Activated T-cell treated with anti-CD3 and anti-CD28 coated beads, Interleukin-2, amount 50 U/mL, for 72 hours (primary cell): ENCODE results near the gene CCSER1. TPM values are rescaled to one million over a fixed set of nuclear protein-coding genes. Genes with fewer than 3 reads are reported as not detected.
"Not testable (repeated sequence)": the region's sequence is repeated elsewhere in the genome, so short reads cannot be mapped to it uniquely, and the experiment has no call there.

ENCODE experiments used
- ATAC-seq, 2 donors: fragments of 150-1000 bp; cut with Tn5 transposase; replicated peaks in 1 of 2; 2 replicates each; pipeline ENCODE4 v1.10.0; 2021; ENCODE audit warnings: moderate library complexity in 2 of 2, mild to moderate bottlenecking in 1 of 2
- DNase-seq, 2 donors: peaks; one replicate each; pipeline ENCODE4 v3.0.0; 2021 to 2022; ENCODE audit warnings: mixed read lengths in 1 of 2
- H3K27ac Mint-ChIP-seq: one replicate; pipeline ENCODE4 v1.8.0; 2022; ENCODE audit warnings: mild to moderate bottlenecking, moderate library complexity, mixed read lengths
- H3K27me3 Mint-ChIP-seq: one replicate; pipeline ENCODE4 v1.8.0; 2022; ENCODE audit warnings: low read depth, mixed read lengths
- H3K36me3 Mint-ChIP-seq, 2 donors: one replicate each; pipeline ENCODE4 v1.8.0; 2022; ENCODE audit warnings: mixed read lengths in 2 of 2, mild to moderate bottlenecking in 1 of 2; ENCODE audit not compliant: insufficient read depth in 2 of 2
- H3K4me1 Mint-ChIP-seq: one replicate; pipeline ENCODE4 v1.8.0; 2022; ENCODE audit warnings: low read depth, mixed read lengths
- H3K4me3 Mint-ChIP-seq, 2 donors: one replicate each; pipeline ENCODE4 v1.8.0; 2022; ENCODE audit warnings: mild to moderate bottlenecking in 2 of 2, mixed read lengths in 2 of 2, moderate library complexity in 2 of 2
- H3K9me3 Mint-ChIP-seq, 2 donors: one replicate each; pipeline ENCODE4 v1.8.0; 2022; ENCODE audit warnings: mixed read lengths in 2 of 2
- total RNA-seq, 2 donors: library from RNA; stranded (reverse); gene quantifications; one replicate each; pipeline ENCODE4 v1.2.3, GENCODE V29; 2022

CCSER1 gene
- total RNA-seq, 2 donors from 2014 or later, result 0.09 TPM; not detected in 1

GRCh38 chr4:90766837-90767236, 639.6 kb downstream of the CCSER1 start:
- Mint-ChIP-seq H3K36me3 (no peaks in the 10 kb centered on the region), H3K4me1 (no peaks in the 10 kb centered on the region), H3K27me3 (no peaks in the 10 kb centered on the region), H3K9me3 (peaks cover 4 to 13% of the 10 kb centered on the region in 2 donors), H3K4me3 (no peak overlapping the region), H3K27ac (no peak overlapping the region)
- DNase-seq (no peak), ATAC-seq (no peak)

GRCh38 chr4:90769251-90769650, 642.1 kb downstream of the CCSER1 start:
- Mint-ChIP-seq H3K27me3 (no peaks in the 10 kb centered on the region), H3K9me3 (peaks cover 2 to 5% of the 10 kb centered on the region in 2 donors), H3K27ac (no peak overlapping the region), H3K4me1 (no peaks in the 10 kb centered on the region), H3K36me3 (no peaks in the 10 kb centered on the region), H3K4me3 (no peak overlapping the region)
- DNase-seq (no peak), ATAC-seq (no peak)

GRCh38 chr4:90780193-90780592, 653.0 kb downstream of the CCSER1 start:
- Mint-ChIP-seq H3K4me1 (no peaks in the 10 kb centered on the region), H3K36me3 (no peaks in the 10 kb centered on the region), H3K27me3 (no peaks in the 10 kb centered on the region), H3K27ac (no peak overlapping the region), H3K9me3 (peaks cover 5 to 10% of the 10 kb centered on the region in 2 donors), H3K4me3 (no peak overlapping the region)
- DNase-seq (no peak), ATAC-seq (no peak)

- Mint-ChIP-seq H3K4me1 (no peaks in the 10 kb centered on the region), H3K9me3 (peaks cover 9 to 12% of the 10 kb centered on the region in 2 donors), H3K27me3 (no peaks in the 10 kb centered on the region), H3K27ac (no peak overlapping the region), H3K4me3 (no peak overlapping the region), H3K36me3 (peaks cover 0 to 4% of the 10 kb centered on the region in 2 donors)
- ATAC-seq (no peak), DNase-seq (no peak)
These were observed 659.4 kb downstream of the CCSER1 start for GRCh38 chr4:90786602-90787001.

- DNase-seq (no peak), ATAC-seq (no peak)
- Mint-ChIP-seq H3K4me3 (no peak overlapping the region), H3K27ac (no peak overlapping the region), H3K36me3 (peaks cover 0 to 4% of the 10 kb centered on the region in 2 donors), H3K4me1 (no peaks in the 10 kb centered on the region), H3K27me3 (no peaks in the 10 kb centered on the region), H3K9me3 (peaks cover 15 to 17% of the 10 kb centered on the region in 2 donors)
These were observed 665.5 kb downstream of the CCSER1 start for GRCh38 chr4:90792696-90793095.

GRCh38 chr4:90798948-90799347, 671.8 kb downstream of the CCSER1 start:
- DNase-seq, result no peak
- no peak overlapping the region for H3K27ac Mint-ChIP-seq
- no peaks in the 10 kb centered on the region for H3K27me3 Mint-ChIP-seq
- H3K9me3 Mint-ChIP-seq, result peaks cover 9 to 19% of the 10 kb centered on the region in 2 donors
- no peaks in the 10 kb centered on the region for H3K4me1 Mint-ChIP-seq
- no peak overlapping the region for H3K4me3 Mint-ChIP-seq
- H3K36me3 Mint-ChIP-seq, result peaks cover 0 to 3% of the 10 kb centered on the region in 2 donors
- no peak for ATAC-seq

- Mint-ChIP-seq H3K4me1 (no peaks in the 10 kb centered on the region), H3K4me3 (no peak overlapping the region), H3K27ac (no peak overlapping the region), H3K36me3 (peaks cover 0 to 3% of the 10 kb centered on the region in 2 donors), H3K27me3 (no peaks in the 10 kb centered on the region), H3K9me3 (peaks cover 4 to 21% of the 10 kb centered on the region in 2 donors)
- DNase-seq (no peak), ATAC-seq (no peak)
These were observed 672.7 kb downstream of the CCSER1 start for GRCh38 chr4:90799895-90800294.

- DNase-seq (no peak), ATAC-seq (no peak)
- no peaks in the 10 kb centered on the region for H3K27me3 Mint-ChIP-seq
- no peak overlapping the region for H3K27ac Mint-ChIP-seq
- H3K36me3 Mint-ChIP-seq, result peaks cover 0 to 2% of the 10 kb centered on the region in 2 donors
- H3K4me1 Mint-ChIP-seq, result no peaks in the 10 kb centered on the region
- H3K9me3 Mint-ChIP-seq, result peaks cover 10 to 15% of the 10 kb centered on the region in 2 donors
- no peak overlapping the region for H3K4me3 Mint-ChIP-seq
These were observed 688.4 kb downstream of the CCSER1 start for GRCh38 chr4:90815569-90815968.

- Mint-ChIP-seq H3K27me3 (no peaks in the 10 kb centered on the region), H3K27ac (no peak overlapping the region), H3K36me3 (peaks cover 0 to 2% of the 10 kb centered on the region in 2 donors), H3K4me3 (no peak overlapping the region), H3K4me1 (no peaks in the 10 kb centered on the region), H3K9me3 (peaks cover 6 to 10% of the 10 kb centered on the region in 2 donors)
- ATAC-seq (no peak), DNase-seq (no peak)
These were observed 689.6 kb downstream of the CCSER1 start for GRCh38 chr4:90816754-90817153.

- Mint-ChIP-seq H3K27ac (no peak overlapping the region), H3K4me3 (no peak overlapping the region), H3K9me3 (peaks cover 0 to 10% of the 10 kb centered on the region in 2 donors), H3K36me3 (no peaks in the 10 kb centered on the region), H3K4me1 (no peaks in the 10 kb centered on the region), H3K27me3 (no peaks in the 10 kb centered on the region)
- DNase-seq (no peak), ATAC-seq (no peak)
These were observed 697.3 kb downstream of the CCSER1 start for GRCh38 chr4:90824266-90825150.

- no peaks in the 10 kb centered on the region for H3K36me3 Mint-ChIP-seq
- no peak overlapping the region for H3K4me3 Mint-ChIP-seq
- H3K27me3 Mint-ChIP-seq, result no peaks in the 10 kb centered on the region
- ATAC-seq, result no peak
- peaks cover 0 to 10% of the 10 kb centered on the region in 2 donors for H3K9me3 Mint-ChIP-seq
- no peak overlapping the region for H3K27ac Mint-ChIP-seq
- no peak for DNase-seq
- no peaks in the 10 kb centered on the region for H3K4me1 Mint-ChIP-seq
These were observed 698.7 kb downstream of the CCSER1 start for GRCh38 chr4:90825849-90826248.

GRCh38 chr4:90833706-90834105, 706.5 kb downstream of the CCSER1 start:
- Mint-ChIP-seq H3K4me3 (no peak overlapping the region), H3K36me3 (no peaks in the 10 kb centered on the region), H3K27ac (no peak overlapping the region), H3K4me1 (no peaks in the 10 kb centered on the region), H3K9me3 (peaks cover 0 to 5% of the 10 kb centered on the region in 2 donors), H3K27me3 (no peaks in the 10 kb centered on the region)
- no peak for DNase-seq
- no peak for ATAC-seq

- DNase-seq (no peak), ATAC-seq (no peak)
- Mint-ChIP-seq H3K9me3 (peaks cover 1% of the 10 kb centered on the region in 2 donors), H3K4me3 (no peak overlapping the region), H3K4me1 (no peaks in the 10 kb centered on the region), H3K36me3 (no peaks in the 10 kb centered on the region), H3K27me3 (no peaks in the 10 kb centered on the region), H3K27ac (no peak overlapping the region)
These were observed 710.0 kb downstream of the CCSER1 start for GRCh38 chr4:90837241-90837640.

GRCh38 chr4:90838859-90839258, 711.7 kb downstream of the CCSER1 start:
- not testable (repeated sequence) for H3K36me3 Mint-ChIP-seq, DNase-seq, H3K4me3 Mint-ChIP-seq, H3K9me3 Mint-ChIP-seq, ATAC-seq, H3K27me3 Mint-ChIP-seq, H3K27ac Mint-ChIP-seq, H3K4me1 Mint-ChIP-seq
